H1 (cell line): ENCODE data around the gene AP2A1. TPM values are rescaled to one million over a fixed set of nuclear protein-coding genes. Genes with fewer than 3 reads are reported as not detected.

ENCODE experiments used
- CTCF ChIA-PET: fragments of 300-600 bp; sonication (Branson Sonifier 250); formaldehyde crosslinking; loops from one replicate; lab custom pipeline; 2021; ENCODE audit not compliant: partially characterized antibody; lab: Charles Lee
- POLR2A ChIA-PET: fragments of 300-600 bp; sonication (Branson Sonifier 250); formaldehyde crosslinking; loops from one replicate; lab custom pipeline; 2021; ENCODE audit warnings: inconsistent platforms; ENCODE audit not compliant: partially characterized antibody; lab: Charles Lee
- DNase-seq, 2 experiments: peaks; one replicate each; pipeline versions ENCODE4 v3.0.0 to v3.0.0-alpha.2; 2010 to 2022; ENCODE audit warnings: low spot score in 2 of 2, low read depth in 1 of 2, mixed read lengths in 1 of 2
- FAIRE-seq: peaks from 2 replicates; lab custom pipeline; 2011; peaks lifted over from hg19 to GRCh38; lab: Jason Lieb, UNC
- H2AFZ ChIP-seq: 2 replicates; pipeline ENCODE4 v1.8.1; 2012; ENCODE audit warnings: low read length, inconsistent platforms
- H2AK5ac ChIP-seq: 2 replicates; pipeline ENCODE4 v1.6.1; 2013; ENCODE audit warnings: low read depth, low read length
- H2BK120ac ChIP-seq: replicated peaks from 2 replicates; pipeline ENCODE3; 2013; ENCODE audit warnings: low read depth, low read length, inconsistent platforms
- H2BK12ac ChIP-seq: 2 replicates; pipeline ENCODE4 v1.6.1; 2013; ENCODE audit warnings: low read depth, low read length
- H2BK15ac ChIP-seq: 2 replicates; pipeline ENCODE4 v1.6.1; 2013; ENCODE audit warnings: low read length
- H2BK20ac ChIP-seq: 2 replicates; pipeline ENCODE4 v1.6.1; 2013; ENCODE audit warnings: low read length
- H2BK5ac ChIP-seq: 2 replicates; pipeline ENCODE4 v1.6.1; 2013; ENCODE audit warnings: low read depth, low read length
- H3K14ac ChIP-seq: 2 replicates; pipeline ENCODE4 v1.6.1; 2013; ENCODE audit warnings: inconsistent platforms; ENCODE audit not compliant: insufficient read length
- H3K18ac ChIP-seq: 2 replicates; pipeline ENCODE4 v1.6.1; 2013; ENCODE audit warnings: low read length; ENCODE audit errors: extremely low read depth
- H3K23ac ChIP-seq: 2 replicates; pipeline ENCODE4 v1.6.1; 2013; ENCODE audit warnings: inconsistent platforms; ENCODE audit not compliant: insufficient read length
- H3K23me2 ChIP-seq: 2 replicates; pipeline ENCODE4 v1.6.1; 2013; ENCODE audit warnings: low read depth, low read length
- H3K27ac ChIP-seq: 2 replicates; pipeline ENCODE4 v1.6.1; 2011; ENCODE audit warnings: low read depth, low read length, inconsistent platforms
- H3K27me3 ChIP-seq, 4 experiments: replicated peaks in 1 of 4; 1 replicate in 1 of 4; 2 replicates in 3 of 4; pipeline versions ENCODE4 v1.6.1 to v1.8.1; 2011 to 2013; ENCODE audit warnings: low read length in 3 of 4, mild to moderate bottlenecking in 3 of 4, inconsistent platforms in 2 of 4, mixed read lengths in 2 of 4, moderate library complexity in 1 of 4; ENCODE audit not compliant: control insufficient read depth in 3 of 4, insufficient read depth in 3 of 4; ENCODE audit errors: extremely low read depth in 1 of 4
- H3K36me3 ChIP-seq, 4 experiments: 2 replicates each; pipeline versions ENCODE4 v1.6.1 to v1.8.1; 2011 to 2013; ENCODE audit warnings: mild to moderate bottlenecking in 4 of 4, low read length in 3 of 4, moderate library complexity in 2 of 4, control low read depth in 1 of 4, inconsistent platforms in 1 of 4; ENCODE audit not compliant: insufficient read depth in 4 of 4, control insufficient read depth in 2 of 4
- H3K4ac ChIP-seq: replicated peaks from 2 replicates; pipeline ENCODE3; 2013; ENCODE audit warnings: low read length, low read depth, mixed read lengths, inconsistent platforms; ENCODE audit not compliant: insufficient read length
- H3K4me1 ChIP-seq, 4 experiments: replicated peaks in 1 of 4; 1 replicate in 1 of 4; 2 replicates in 3 of 4; pipeline versions ENCODE4 v1.6.1 to v1.8.1; 2011 to 2013; ENCODE audit warnings: low read length in 3 of 4, inconsistent platforms in 2 of 4, mixed read lengths in 1 of 4; ENCODE audit not compliant: insufficient read depth in 4 of 4, control insufficient read depth in 3 of 4
- H3K4me2 ChIP-seq, 2 experiments: 2 replicates each; pipeline versions ENCODE4 v1.6.1 to v1.8.1; 2011 to 2013; ENCODE audit warnings: low read depth in 2 of 2, low read length in 2 of 2, control low read depth in 1 of 2, inconsistent platforms in 1 of 2, mild to moderate bottlenecking in 1 of 2; ENCODE audit not compliant: insufficient read depth in 1 of 2
- H3K4me3 ChIP-seq, 4 experiments: fragments of 200-600, 300-600 bp in 1 of 4; sonication (generic), shearing (Covaris generic), sonication (Bioruptor Twin) in 1 of 4; 2 replicates each; pipeline versions ENCODE4 v1.5.1 to v1.8.1; 2011 to 2016; ENCODE audit warnings: low read length in 4 of 4, low read depth in 3 of 4, control low read depth in 2 of 4, inconsistent platforms in 2 of 4, mild to moderate bottlenecking in 2 of 4, mixed read lengths in 1 of 4, moderate library complexity in 1 of 4; ENCODE audit not compliant: insufficient read depth in 2 of 4; ENCODE audit errors: extremely low read depth in 1 of 4
- H3K56ac ChIP-seq: replicated peaks from 2 replicates; pipeline ENCODE3; 2013; ENCODE audit warnings: low read depth, mild to moderate bottlenecking, mixed read lengths, low read length, inconsistent platforms; ENCODE audit not compliant: insufficient read length
- H3K79me1 ChIP-seq: 2 replicates; pipeline ENCODE4 v1.6.1; 2013; ENCODE audit warnings: low read depth, low read length, control low read depth
- H3K79me2 ChIP-seq, 2 experiments: 2 replicates each; pipeline versions ENCODE4 v1.6.1 to v1.8.1; 2012 to 2013; ENCODE audit warnings: low read length in 2 of 2, mild to moderate bottlenecking in 2 of 2, inconsistent platforms in 1 of 2; ENCODE audit not compliant: insufficient read depth in 2 of 2, control insufficient read depth in 1 of 2
- H3K9ac ChIP-seq, 4 experiments: replicated peaks in 1 of 4; 1 replicate in 1 of 4; 2 replicates in 3 of 4; pipeline versions ENCODE4 v1.6.1 to v1.8.1; 2011 to 2013; ENCODE audit warnings: low read depth in 3 of 4, low read length in 3 of 4, control low read depth in 2 of 4, mild to moderate bottlenecking in 2 of 4, moderate library complexity in 2 of 4, inconsistent platforms in 1 of 4; ENCODE audit errors: extremely low read depth in 1 of 4
- H3K9me3 ChIP-seq, 2 experiments: 2 replicates each; pipeline versions ENCODE4 v1.6.1 to v1.8.1; 2012 to 2013; ENCODE audit warnings: mild to moderate bottlenecking in 2 of 2, moderate library complexity in 2 of 2, control low read depth in 1 of 2, inconsistent platforms in 1 of 2, low read depth in 1 of 2, low read length in 1 of 2, mixed read lengths in 1 of 2; ENCODE audit not compliant: insufficient read depth in 2 of 2
- H4K20me1 ChIP-seq, 2 experiments: replicated peaks in 1 of 2; 2 replicates each; pipeline versions ENCODE3 to v1.8.1; 2011 to 2013; ENCODE audit warnings: inconsistent platforms in 2 of 2, low read length in 2 of 2, mild to moderate bottlenecking in 1 of 2; ENCODE audit not compliant: insufficient read depth in 2 of 2, control insufficient read depth in 1 of 2
- H4K5ac ChIP-seq: 2 replicates; pipeline ENCODE4 v1.6.1; 2013; ENCODE audit warnings: low read length, low read depth, mixed read lengths, inconsistent platforms; ENCODE audit not compliant: insufficient read length
- H4K8ac ChIP-seq: 2 replicates; pipeline ENCODE4 v1.8.0; 2013; ENCODE audit warnings: mild to moderate bottlenecking, moderate library complexity, low read length, inconsistent platforms; ENCODE audit not compliant: insufficient read depth; ENCODE audit errors: extremely low read depth
- H4K91ac ChIP-seq: replicated peaks from 2 replicates; pipeline ENCODE3; 2013; ENCODE audit warnings: low read length, mixed read lengths, inconsistent platforms; ENCODE audit not compliant: insufficient read length
- ASH2L ChIP-seq: fragments of 200-600, 300-600 bp; sonication (generic); IDR thresholded peaks from one replicate; pipeline ENCODE4 v1.7.1; 2017; ENCODE audit warnings: low read length
- BACH1 ChIP-seq: IDR thresholded peaks from 2 replicates; pipeline ENCODE4 v1.6.1; 2012; ENCODE audit warnings: low read length, improper control_type of control experiment
- CEBPB ChIP-seq: IDR thresholded peaks from 2 replicates; pipeline ENCODE4 v1.6.1; 2012; ENCODE audit warnings: low read depth, low read length
- CHD1 ChIP-seq: IDR thresholded peaks from 2 replicates; pipeline ENCODE4 v1.6.1; 2012; ENCODE audit warnings: low read depth, low read length, improper control_type of control experiment
- EP300 ChIP-seq, 2 experiments: IDR thresholded peaks; 1 replicate in 1 of 2; 2 replicates in 1 of 2; pipeline ENCODE4 v1.6.1; 2011 to 2012; ENCODE audit warnings: low read depth in 2 of 2, low read length in 2 of 2, mild to moderate bottlenecking in 2 of 2, borderline replicate concordance in 1 of 2, inconsistent platforms in 1 of 2, moderate library complexity in 1 of 2
- GTF2F1 ChIP-seq: IDR thresholded peaks from 2 replicates; pipeline ENCODE4 v1.6.1; 2012; ENCODE audit warnings: low read depth, low read length, improper control_type of control experiment, borderline replicate concordance
- JUND ChIP-seq: IDR thresholded peaks from 2 replicates; pipeline ENCODE4 v1.6.1; 2011; ENCODE audit warnings: mild to moderate bottlenecking, improper control_type of control experiment, low read length
- KDM4A ChIP-seq: IDR thresholded peaks from one replicate; pipeline ENCODE4 v1.7.1; 2012; ENCODE audit warnings: low read depth, mild to moderate bottlenecking, moderate library complexity, low read length, inconsistent platforms; ENCODE audit not compliant: severe bottlenecking
- POU5F1 ChIP-seq: IDR thresholded peaks from 2 replicates; pipeline ENCODE4 v1.6.1; 2011; ENCODE audit warnings: low read depth, mild to moderate bottlenecking, low read length, moderate library complexity
- TAF1 ChIP-seq: IDR thresholded peaks from 2 replicates; pipeline ENCODE4 v1.6.1; 2011; ENCODE audit warnings: mild to moderate bottlenecking, low read depth, low read length
- ZNF274 ChIP-seq: IDR thresholded peaks from 2 replicates; pipeline ENCODE4 v1.7.0; 2012; ENCODE audit warnings: low read length, borderline replicate concordance; ENCODE audit errors: extremely low read depth
- WGBS, 2 experiments: shearing (Covaris generic) in 1 of 2; methylation state at CpG; one replicate each; pipeline versions ENCODE4 v1.1.6 to v1.1.7; 2013 to 2015; ENCODE audit warnings: low lambda C conversion rate in 2 of 2, mixed read lengths in 2 of 2, inconsistent platforms in 1 of 2, low coverage in 1 of 2, missing lambda C conversion rate in 1 of 2; ENCODE audit not compliant: insufficient replicate concordance in 2 of 2, insufficient coverage in 1 of 2, insufficient read length in 1 of 2; ENCODE audit errors: extremely low coverage in 1 of 2, missing lambda C conversion rate in 1 of 2; 5-methylcytosine and 5-hydroxymethylcytosine counted together
- polyA plus RNA-seq, 7 experiments: library from polyadenylated mRNA; depleted of rRNA in 3 of 7; stranded (reverse) in 5 of 7; unstranded in 2 of 7; fragments of >200 nt in 5 of 7; fragments of 200-250 nt in 2 of 7; gene quantifications; 1 replicate in 5 of 7; 2 replicates in 1 of 7; 4 replicates in 1 of 7; pipeline versions ENCODE4 v1.2.1 to v1.2.3, GENCODE V29; 2011 to 2013; ENCODE audit warnings: missing spikeins in 2 of 7, mixed read lengths in 2 of 7
- total RNA-seq: library from RNA; stranded (reverse); fragmentation: NEBNext Ultra II Directional; extraction: Animal tissue kit (Norgen Biotek cat#: 25700); gene quantifications from 2 replicates; pipeline ENCODE4 v1.2.1, GENCODE V29; 2021
- TF ChIP-seq, protein P1 (sequence below): IDR thresholded peaks from 2 replicates; pipeline ENCODE4 v1.6.1; 2012; ENCODE audit warnings: inconsistent platforms

AP2A1 gene
- total and polyA plus RNA-seq, 2 of the 8 experiments (the other 6 are each of a cell fraction or from before 2014, with no cell fraction given): 105 to 106 TPM

DNA sequence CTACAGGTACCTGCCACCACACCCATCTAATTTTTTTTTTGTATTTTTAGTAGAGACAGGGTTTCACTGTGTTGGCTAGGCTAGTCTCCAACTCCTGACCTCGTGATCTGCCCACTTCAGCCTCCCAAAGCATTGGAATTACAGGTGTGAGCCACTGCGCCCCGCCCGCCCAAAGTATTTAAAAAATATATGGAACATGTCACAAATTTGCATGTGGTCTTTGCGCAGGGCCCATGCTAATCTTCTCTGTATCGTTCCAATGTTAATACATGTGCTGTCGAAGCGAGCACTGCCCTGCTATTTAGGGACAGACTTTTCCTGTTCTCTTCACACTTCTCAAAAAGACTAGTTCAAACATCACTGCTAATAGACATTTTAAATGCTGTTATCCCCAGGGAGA lies 2.5 kb upstream of the AP2A1 start:
- H3K14ac ChIP-seq: no peak overlapping the region
- H4K8ac ChIP-seq: no peak overlapping the region
- no peak overlapping the region for H2AFZ ChIP-seq
- peaks cover 0 to 7% (median 3%) of the 10 kb centered on the region in 4 experiments; a peak in 5 of 7 replicates for H3K4me1 ChIP-seq
- no peak overlapping the region for H2BK120ac ChIP-seq
- H3K4me3 ChIP-seq: no peak overlapping the region
- no peak overlapping the region for H2AK5ac ChIP-seq
- no peak overlapping the region for H3K4me2 ChIP-seq
- H2BK5ac ChIP-seq: no peak overlapping the region
- no peaks in the 10 kb centered on the region for H3K36me3 ChIP-seq
- no peak overlapping the region for H3K9ac ChIP-seq
- no peak overlapping the region for H3K27ac ChIP-seq
- H4K5ac ChIP-seq: no peak overlapping the region
- peaks cover 0 to 20% of the 10 kb centered on the region in 2 experiments; a peak in 2 of 4 replicates for H3K79me2 ChIP-seq
- CTCF ChIA-PET: interaction anchor here (0.9 to 1.7 kb wide), 2 partner anchors 9 to 18 kb away, joined by 3 to 8 read pairs; no protein-coding TSS in a partner anchor
- DNase-seq (no peak), FAIRE-seq (no peak)
- 95% methylated on average over 8 of the region's 8 CpGs; no CpG with 5 or more reads in 1 of the 2 experiments for WGBS, 2 experiments
- H2BK12ac ChIP-seq: no peak overlapping the region
- H4K91ac ChIP-seq: no peak overlapping the region
- no peaks in the 10 kb centered on the region for H3K9me3 ChIP-seq
- no peak overlapping the region for H3K23ac ChIP-seq
- no peak overlapping the region for H3K56ac ChIP-seq
- no peak for TF ChIP-seq CHD1
- no peak for TF ChIP-seq KDM4A
- no peak for TF ChIP-seq JUND
- TF ChIP-seq ASH2L: no peak
- TF ChIP-seq POU5F1: no peak
- TF ChIP-seq, protein P1, sequence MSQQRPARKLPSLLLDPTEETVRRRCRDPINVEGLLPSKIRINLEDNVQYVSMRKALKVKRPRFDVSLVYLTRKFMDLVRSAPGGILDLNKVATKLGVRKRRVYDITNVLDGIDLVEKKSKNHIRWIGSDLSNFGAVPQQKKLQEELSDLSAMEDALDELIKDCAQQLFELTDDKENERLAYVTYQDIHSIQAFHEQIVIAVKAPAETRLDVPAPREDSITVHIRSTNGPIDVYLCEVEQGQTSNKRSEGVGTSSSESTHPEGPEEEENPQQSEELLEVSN: no peak
- no peak for TF ChIP-seq CEBPB
- TF ChIP-seq ZNF274: no peak
- TF ChIP-seq TAF1: no peak
- no peak for TF ChIP-seq GTF2F1
- no peak for TF ChIP-seq BACH1
- no peak for TF ChIP-seq EP300 (IDR thresholded peaks at IDR 0.05; ENCODE audit: borderline replicate concordance in 1 of 2, low read depth in 2 of 2, low read length in 2 of 2)
- H4K20me1 ChIP-seq: peaks cover 0 to 2% of the 10 kb centered on the region in 2 experiments
- POLR2A ChIA-PET: interaction anchor here (1.0 to 1.9 kb wide), 2 partner anchors 41 to 174 kb away, joined by 3 to 5 read pairs; no protein-coding TSS in a partner anchor
- no peak overlapping the region for H3K18ac ChIP-seq
- peaks cover 13% of the 10 kb centered on the region for H3K23me2 ChIP-seq
- H2BK20ac ChIP-seq: no peak overlapping the region
- peaks cover 9% of the 10 kb centered on the region for H3K79me1 ChIP-seq
- no peak overlapping the region for H2BK15ac ChIP-seq
- H3K4ac ChIP-seq: no peak overlapping the region
- no peaks in the 10 kb centered on the region for H3K27me3 ChIP-seq
